Spinal cord (tissue), 10 donors: ENCODE results near the gene POLR2J2. TPM values are rescaled to one million over a fixed set of nuclear protein-coding genes. Genes with fewer than 3 reads are reported as not detected.
"Not testable (repeated sequence)": the region's sequence is repeated elsewhere in the genome, so short reads cannot be mapped to it uniquely, and the experiment has no call there.

ENCODE experiments used
- DNase-seq, 6 donors: peaks; one replicate each; pipeline versions ENCODE4 v3.0.0 to v3.0.0-alpha.2; 2013 to 2015; ENCODE audit warnings: low spot score in 6 of 6, low read depth in 4 of 6
- H3K27ac ChIP-seq: one replicate; pipeline ENCODE4 v1.5.1; 2013; ENCODE audit warnings: low read depth, low read length, control low read depth
- H3K27me3 ChIP-seq: one replicate; pipeline ENCODE4 v1.6.1; 2013; ENCODE audit warnings: low read length; ENCODE audit not compliant: control insufficient read depth, insufficient read depth
- H3K36me3 ChIP-seq: one replicate; pipeline ENCODE4 v1.6.1; 2013; ENCODE audit warnings: low read length; ENCODE audit not compliant: control insufficient read depth, insufficient read depth
- H3K4me1 ChIP-seq: one replicate; pipeline ENCODE4 v1.6.1; 2013; ENCODE audit warnings: low read length; ENCODE audit not compliant: control insufficient read depth, insufficient read depth
- H3K4me3 ChIP-seq: one replicate; pipeline ENCODE4 v1.5.1; 2013; ENCODE audit warnings: low read depth, low read length, control low read depth
- H3K9me3 ChIP-seq: one replicate; pipeline ENCODE4 v1.6.1; 2013; ENCODE audit warnings: low read length; ENCODE audit not compliant: control insufficient read depth, insufficient read depth
- WGBS: methylation state at CpG from one replicate; pipeline ENCODE4 v1.1.5; 2013; ENCODE audit warnings: missing lambda C conversion rate; ENCODE audit not compliant: insufficient coverage; 5-methylcytosine and 5-hydroxymethylcytosine counted together
- polyA plus RNA-seq, 2 donors: library from polyadenylated mRNA; unstranded; fragments of 120-200 nt; gene quantifications; one replicate each; pipeline ENCODE4 v1.2.1, GENCODE V29; 2013; ENCODE audit not compliant: insufficient read length in 2 of 2
- total RNA-seq, 2 donors: library from RNA; depleted of rRNA in 1 of 2; stranded (reverse); fragments of 120-200 nt in 1 of 2; fragments of >200 nt in 1 of 2; gene quantifications; one replicate each; pipeline versions ENCODE4 v1.2.3 to v1.2.4, GENCODE V29; 2013 to 2014
- donor health status: healthy.

POLR2J2 gene
- total and polyA plus RNA-seq, 4 donors: 2.2 to 11.5 (median 5.0) TPM

DNA sequence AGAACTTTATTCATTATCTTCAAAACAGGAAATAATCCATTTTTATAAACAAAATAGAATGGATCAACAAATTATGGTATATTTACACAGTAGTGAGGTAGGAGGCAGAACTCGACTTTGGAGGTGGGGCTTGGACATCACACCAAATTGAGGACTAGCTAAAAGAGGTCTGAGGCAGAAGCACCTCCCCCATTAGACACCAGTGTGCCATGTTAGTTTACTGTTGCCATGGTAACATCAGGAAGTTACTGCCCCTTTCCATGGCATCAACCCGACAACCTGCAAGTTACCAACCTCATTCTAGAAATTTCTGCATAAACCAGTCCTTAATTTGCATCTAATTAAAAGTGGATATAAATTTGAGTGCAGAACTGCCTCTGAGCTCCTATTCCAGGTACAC, 24.5 kb upstream of the POLR2J2 start:
- WGBS: no CpG with 5 or more reads among the region's 2 CpGs

DNA sequence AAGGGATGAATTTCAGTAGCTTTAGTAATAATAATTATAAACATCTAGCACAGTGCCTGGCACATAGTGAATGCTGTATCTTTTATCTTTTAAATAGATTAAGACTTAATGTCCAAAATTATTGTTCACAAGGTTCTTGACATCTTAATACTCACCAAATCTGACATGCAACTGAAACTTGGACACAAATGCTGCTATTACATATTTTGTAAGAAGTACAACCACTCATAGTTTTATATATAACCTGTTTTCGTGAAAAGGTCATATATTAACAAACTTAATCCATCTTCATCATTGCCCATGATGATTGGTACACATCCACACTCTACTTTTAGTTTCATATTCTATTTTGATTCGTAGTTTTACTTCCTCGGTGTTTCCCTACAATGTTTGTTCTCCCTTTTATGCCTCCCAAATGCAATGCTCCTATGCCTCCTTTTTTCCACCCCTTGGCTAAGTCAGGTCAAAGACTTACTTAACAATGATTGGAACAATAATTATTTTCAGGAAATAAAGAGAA, 23.6 kb upstream of the POLR2J2 start:
- not testable (repeated sequence) for DNase-seq, H3K36me3 ChIP-seq, H3K9me3 ChIP-seq, H3K4me3 ChIP-seq, H3K4me1 ChIP-seq, H3K27ac ChIP-seq, H3K27me3 ChIP-seq
- WGBS: no CpG with 5 or more reads among the region's 3 CpGs

More for the DNA sequence above, 24.5 kb upstream of the POLR2J2 start:
- H3K36me3 ChIP-seq, H3K4me1 ChIP-seq, H3K4me3 ChIP-seq, H3K9me3 ChIP-seq, DNase-seq, H3K27me3 ChIP-seq, H3K27ac ChIP-seq: not testable (repeated sequence)

DNA sequence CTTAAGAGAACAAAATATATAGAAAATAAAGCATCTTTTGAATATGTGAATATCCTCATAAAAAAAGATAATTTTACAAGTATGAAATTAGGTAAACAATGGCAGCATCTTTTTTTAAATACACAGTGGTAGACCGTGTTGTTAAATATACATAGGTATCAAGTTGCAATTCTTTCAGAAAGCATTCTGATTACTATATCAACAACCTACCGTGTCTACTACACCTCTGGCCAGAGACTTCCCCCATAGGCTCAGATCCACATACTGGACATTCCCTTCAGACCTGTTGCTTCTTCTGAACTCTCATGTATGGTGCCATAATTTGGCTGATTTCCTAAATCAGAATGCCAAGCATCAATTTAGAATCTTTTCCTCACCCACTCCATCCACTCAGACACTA, 22.5 kb upstream of the POLR2J2 start:
- H3K9me3 ChIP-seq, DNase-seq, H3K36me3 ChIP-seq, H3K4me1 ChIP-seq, H3K27ac ChIP-seq, H3K4me3 ChIP-seq, H3K27me3 ChIP-seq: not testable (repeated sequence)
- no CpG with 5 or more reads among the region's 2 CpGs for WGBS

DNA sequence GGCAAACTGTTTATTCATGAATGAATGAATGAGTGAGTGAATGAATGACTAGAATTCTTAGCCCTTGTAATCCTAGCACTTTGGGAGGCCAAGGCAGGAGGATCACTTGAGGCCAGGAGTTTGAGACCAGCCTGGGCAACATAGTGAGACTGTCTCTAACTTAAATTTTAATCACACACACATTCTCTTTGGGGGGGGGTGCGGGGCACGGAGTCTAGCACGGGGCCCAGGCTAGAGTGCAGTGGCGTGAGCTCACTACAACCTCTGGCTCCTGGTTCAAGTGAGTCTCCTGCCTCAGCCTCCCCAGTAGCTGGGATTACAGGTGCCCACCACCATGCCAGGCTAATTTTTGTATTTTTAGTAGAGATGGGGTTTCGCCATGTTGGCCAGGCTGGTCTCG, 19.1 kb upstream of the POLR2J2 start:
- H3K27me3 ChIP-seq, DNase-seq, H3K27ac ChIP-seq, H3K4me1 ChIP-seq, H3K36me3 ChIP-seq, H3K4me3 ChIP-seq, H3K9me3 ChIP-seq: not testable (repeated sequence)
- WGBS: no CpG with 5 or more reads among the region's 6 CpGs

DNA sequence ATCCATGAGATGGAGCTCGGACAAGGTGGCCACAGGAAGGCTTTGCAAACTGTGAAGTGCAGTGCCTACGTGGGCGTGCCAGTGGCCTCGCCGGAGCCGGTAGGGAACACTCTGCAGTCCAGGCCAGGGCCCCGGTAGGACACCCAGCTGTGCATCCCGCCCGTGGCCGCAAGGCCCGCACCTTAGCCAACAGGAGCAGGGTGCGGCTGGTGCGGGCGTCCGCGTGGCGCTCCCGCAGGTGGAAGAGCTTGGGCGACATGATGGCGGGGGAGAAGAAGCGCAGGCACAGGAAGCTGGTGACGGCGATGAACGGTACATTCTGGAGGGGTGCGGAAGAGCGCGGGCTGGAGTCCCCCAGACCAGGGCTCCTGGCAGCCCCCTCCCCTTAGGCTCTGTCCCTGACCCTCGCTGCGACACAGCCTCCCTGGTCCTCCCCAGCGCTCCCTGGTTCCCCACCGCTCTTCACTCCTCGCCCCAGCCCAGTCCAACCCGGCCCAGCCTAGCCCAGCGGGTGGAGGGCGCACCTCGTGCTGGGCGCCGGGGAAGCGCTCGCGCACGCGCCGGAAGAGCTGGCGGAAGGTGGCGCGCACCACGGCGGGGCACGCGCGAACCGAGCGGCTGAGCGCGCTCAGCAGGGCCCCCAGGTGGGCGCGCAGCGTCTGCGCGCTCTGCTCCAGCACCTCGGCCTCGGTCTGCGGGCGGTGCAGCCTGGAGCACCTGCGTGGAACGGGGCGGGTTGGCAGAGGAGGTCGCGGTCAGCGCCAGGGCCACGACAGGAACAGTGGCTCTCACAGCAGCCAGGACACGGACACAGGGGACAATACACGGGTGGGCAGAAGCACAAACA, 18.2 kb upstream of the POLR2J2 start:
- H3K4me3 ChIP-seq, H3K9me3 ChIP-seq, H3K27ac ChIP-seq, H3K36me3 ChIP-seq, H3K27me3 ChIP-seq, DNase-seq, H3K4me1 ChIP-seq: not testable (repeated sequence)
- no CpG with 5 or more reads among the region's 74 CpGs for WGBS

DNA sequence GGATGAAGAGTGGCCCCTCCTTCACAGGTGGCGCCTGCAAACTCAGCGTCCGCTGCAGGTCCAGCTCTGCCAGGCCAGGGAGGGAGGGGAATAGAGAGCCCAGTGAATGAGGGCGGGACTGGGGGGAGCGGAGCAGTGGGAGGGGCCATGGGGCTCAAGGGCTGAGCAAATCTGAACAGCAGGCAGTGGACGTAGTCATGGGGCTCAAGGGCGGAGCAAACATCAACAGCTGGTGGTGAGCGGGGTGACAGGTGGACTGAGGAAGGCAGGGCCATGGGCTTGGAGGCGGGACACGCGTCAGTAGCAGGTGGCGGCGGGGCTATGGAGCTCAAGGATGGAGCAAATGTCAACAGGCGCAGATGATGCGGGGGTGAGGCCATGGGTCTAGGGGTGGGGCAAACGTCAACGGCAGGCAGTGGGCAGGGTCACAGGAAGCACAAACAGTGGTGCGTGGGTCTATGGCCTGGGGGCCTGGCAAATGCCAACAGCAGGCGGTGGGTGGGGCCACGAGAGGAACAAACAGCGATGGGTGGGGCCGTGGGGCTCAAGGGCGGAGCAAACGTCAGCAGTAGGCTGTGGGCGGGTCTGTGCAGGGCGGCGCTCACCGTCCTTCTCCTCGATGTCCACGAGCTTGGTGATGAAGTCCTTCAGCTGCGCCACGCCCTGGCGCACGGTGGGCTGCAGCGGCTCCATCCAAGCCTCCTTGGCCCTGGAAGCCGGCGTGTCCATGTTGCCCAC, 17.0 kb upstream of the POLR2J2 start:
- no CpG with 5 or more reads among the region's 37 CpGs for WGBS
- H3K27me3 ChIP-seq, H3K4me3 ChIP-seq, DNase-seq, H3K9me3 ChIP-seq, H3K4me1 ChIP-seq, H3K27ac ChIP-seq, H3K36me3 ChIP-seq: not testable (repeated sequence)

DNA sequence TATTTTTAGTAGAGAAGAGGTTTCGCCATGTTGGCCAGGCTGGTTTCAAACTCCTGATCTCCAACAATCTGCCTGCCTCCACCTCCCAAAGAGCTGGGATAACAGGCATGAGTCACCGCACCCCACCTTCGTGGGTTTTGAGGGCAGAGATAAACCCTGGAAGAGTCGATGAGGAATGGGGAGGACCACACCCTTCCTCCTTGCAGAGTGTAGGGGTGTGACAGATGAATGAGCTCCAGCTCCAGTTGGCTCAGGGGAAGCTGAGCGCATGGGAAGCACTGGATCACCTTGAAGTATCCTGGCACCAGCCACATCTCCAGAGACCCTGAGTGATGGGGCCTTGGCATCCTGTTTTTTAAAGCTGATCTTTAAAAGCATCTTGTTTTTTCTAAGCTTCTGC, 11.1 kb upstream of the POLR2J2 start:
- H3K27me3 ChIP-seq, H3K4me1 ChIP-seq, DNase-seq, H3K9me3 ChIP-seq, H3K4me3 ChIP-seq, H3K27ac ChIP-seq, H3K36me3 ChIP-seq: not testable (repeated sequence)
- no CpG with 5 or more reads among the region's 5 CpGs for WGBS

DNA sequence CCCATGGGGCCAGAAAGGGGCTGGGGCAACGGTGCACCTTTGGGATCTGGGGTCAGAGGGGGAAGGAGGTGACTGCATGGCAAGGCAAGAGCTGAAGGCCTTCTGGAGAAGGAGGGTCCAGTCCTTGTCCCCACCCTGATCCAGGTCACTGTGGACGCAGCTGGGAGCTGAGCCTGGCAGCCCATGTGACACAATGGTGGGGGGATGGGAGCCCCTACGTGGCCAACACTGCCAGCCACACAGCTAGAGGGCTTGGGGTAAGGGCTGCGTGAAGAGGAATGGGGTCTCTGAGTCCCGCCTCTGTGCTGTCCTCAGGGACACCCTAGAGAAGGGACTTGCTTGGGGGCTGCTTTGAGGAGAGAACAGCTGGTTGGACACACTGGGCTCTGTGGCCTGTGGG, 9.3 kb upstream of the POLR2J2 start:
- not testable (repeated sequence) for H3K4me3 ChIP-seq, H3K4me1 ChIP-seq, H3K27me3 ChIP-seq, H3K36me3 ChIP-seq, H3K9me3 ChIP-seq, DNase-seq, H3K27ac ChIP-seq
- WGBS: no CpG with 5 or more reads among the region's 5 CpGs

DNA sequence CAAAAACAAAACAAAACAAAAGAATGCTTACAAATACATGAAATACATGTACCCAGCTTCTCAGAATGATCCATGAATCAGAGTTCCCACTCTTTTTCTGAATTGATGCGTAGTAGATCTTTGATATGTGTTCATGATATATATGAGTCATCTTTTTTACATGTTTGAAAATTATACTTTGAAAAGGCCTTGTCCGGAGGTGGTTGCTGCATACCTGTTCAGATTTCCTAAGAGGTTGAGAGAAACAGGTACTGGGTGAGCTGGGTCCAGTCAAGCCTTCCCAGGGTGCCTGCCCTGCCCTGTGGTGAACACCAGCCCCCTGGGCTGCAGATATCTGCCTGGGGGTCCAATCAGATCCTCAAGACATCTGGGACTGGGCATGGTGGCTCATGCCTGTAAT, 4.1 kb upstream of the POLR2J2 start:
- not testable (repeated sequence) for H3K4me3 ChIP-seq, H3K4me1 ChIP-seq, H3K9me3 ChIP-seq, DNase-seq, H3K27ac ChIP-seq, H3K27me3 ChIP-seq, H3K36me3 ChIP-seq
- WGBS: no CpG with 5 or more reads among the region's 2 CpGs
